ENCODE measurements around the gene TECTA.

DNA sequence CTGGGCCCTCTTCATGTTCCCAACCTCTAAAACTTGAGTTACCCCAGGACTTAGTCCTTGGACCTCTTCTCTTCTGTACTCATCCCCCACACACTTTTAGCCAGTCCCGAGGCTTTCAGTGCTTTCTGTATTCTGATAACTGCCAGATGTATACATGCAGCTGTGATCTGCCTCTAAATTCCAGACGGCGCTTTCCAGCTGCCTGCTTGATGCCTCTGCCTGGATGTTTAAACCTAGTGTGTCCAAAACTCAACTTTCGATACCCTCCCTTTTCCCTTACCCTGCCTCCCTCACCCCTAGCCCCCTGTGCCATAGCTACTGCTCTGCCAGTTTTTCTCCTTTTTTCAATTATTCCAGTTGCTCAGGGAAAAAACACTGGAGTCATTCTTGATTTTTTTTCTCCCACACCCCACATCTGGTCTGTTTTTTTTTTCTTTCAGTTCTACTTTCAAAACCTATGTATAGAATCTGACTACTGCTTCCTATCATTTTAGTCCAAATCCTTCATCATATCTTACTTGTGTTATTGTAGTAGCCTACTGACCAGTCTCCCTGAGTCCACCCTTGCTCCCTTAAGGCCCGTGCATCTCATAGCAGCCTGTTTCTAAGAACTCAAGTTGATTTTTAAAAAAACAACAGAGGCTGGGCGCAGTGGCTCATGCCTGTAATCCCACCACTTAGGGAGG lies 32.9 kb upstream of the TECTA start:
- TF ChIP-seq ZFX (IDR thresholded peaks at IDR 0.05; ENCODE audit: borderline replicate concordance) (no peak), CTCF (IDR thresholded peaks at IDR 0.05) (no peak)

Data from 22Rv1 (cell line).